NCI-H146 (cell line): Measurements from ENCODE around the gene ZNF775.

Experiments used
- DNase-seq: peaks from one replicate; lab custom pipeline; 2025; lab: John Stamatoyannopoulos, UW

Gene ZNF775

DNA sequence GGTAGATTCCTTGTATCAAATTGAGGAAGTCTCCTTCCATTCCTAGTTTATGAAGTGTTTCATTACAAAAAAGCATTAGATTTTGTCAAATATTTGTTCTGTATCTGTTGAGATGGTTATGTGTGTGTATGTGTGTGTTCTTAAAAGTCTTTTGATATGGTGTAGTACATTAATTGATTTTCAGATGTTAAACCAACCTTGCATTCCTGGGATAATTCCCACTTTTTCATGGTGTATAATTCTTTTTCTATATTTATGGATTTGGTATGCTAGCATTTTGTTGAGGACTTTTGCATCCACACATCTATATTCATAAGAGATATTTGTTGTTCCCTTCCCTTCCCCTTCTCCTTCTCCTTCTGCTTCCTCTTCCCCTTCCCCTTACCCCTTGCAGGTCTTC, 62.4 kb downstream of the ZNF775 start:
- DNase-seq = no peak

DNA sequence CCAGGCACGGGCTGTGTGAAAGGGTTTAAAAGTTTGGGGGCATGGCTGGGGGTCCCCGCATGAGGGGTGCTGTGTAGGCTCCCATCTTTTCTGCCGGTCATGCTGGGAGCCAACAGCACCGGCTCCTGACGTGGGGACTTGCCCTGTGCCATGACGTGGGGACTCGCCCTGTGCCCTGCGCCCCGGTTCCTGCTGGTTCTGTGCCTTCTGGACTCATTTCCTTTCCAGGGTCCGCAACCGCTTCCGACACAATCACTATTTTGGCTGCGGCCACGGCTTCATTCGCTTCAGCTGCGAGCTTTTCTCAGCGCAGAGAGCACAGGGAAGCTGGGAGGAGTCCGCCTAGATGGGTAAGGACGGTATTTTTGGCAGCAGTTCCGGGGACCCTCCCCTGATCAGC, 63.7 kb downstream of the ZNF775 start:
- DNase-seq = no peak

DNA sequence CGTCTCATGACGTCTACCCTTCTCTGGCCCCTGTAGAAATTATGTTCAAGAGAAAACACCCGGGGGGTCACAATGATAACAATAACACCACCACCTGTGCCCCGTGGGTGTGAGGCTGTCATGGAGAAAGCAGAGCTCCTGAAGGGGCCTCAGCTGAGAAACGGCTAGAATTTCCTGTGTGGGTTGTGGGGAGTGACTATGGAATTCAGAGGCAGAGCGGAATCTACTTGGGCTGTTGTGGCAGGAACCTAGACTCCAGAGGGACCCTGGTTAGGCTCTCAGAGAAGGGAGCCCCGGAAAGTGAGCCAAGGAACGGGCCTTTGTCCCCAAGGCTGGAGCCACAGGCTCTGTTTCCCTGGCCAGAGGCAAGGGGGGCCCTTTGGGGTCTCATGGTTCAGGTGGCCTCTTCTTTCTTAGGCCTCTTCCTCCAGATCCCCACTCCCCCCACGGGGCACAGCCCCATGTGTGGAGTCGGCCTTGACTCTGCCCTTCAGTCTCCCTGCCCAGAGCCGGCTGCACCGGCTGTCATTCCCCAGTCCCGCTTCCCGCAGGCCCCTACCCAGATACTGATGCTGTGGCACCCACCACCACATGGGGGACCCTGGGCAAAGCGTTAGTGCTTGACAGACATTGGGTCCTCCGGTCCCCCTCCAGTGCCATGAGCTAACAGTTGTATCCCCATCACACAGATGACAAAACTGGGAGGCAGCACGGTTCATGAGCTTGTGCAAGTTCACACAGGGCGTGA, 64.8 kb downstream of the ZNF775 start:
- DNase-seq = no peak

DNA sequence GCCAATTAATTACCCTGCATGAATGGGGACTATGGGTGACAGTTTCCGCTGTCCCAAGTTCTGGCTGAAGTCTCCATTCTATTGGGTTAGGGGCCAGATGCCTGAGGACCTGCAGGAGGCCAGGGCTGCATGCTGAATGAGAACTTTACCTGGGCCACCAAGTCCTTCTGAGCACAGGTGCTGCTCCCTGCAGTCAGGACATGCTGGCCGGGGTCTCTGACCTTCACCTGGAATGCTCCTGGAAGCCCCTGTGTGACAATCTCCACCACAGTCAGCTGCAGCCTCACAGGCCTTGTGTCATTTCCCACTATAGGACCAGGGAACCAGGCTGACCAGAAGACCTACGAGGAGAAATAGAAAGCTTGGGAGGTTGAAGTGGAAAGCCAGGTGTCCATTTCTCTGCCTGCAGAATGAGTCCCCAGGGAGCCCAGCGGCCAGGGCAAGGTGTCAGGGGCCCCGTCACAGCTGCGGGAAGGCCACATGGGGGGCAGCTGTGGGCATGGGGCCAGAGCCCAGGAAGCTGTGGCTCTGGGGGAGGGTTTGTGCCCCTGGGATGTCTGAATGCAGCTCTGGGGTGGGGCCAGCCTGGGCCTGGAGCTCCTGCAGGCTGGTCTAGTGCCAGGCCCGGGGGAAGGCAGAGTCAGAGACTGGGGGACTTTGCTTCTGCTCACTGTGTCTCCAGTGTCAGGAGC, 65.7 kb downstream of the ZNF775 start:
- DNase-seq = peak; percentile 54

DNA sequence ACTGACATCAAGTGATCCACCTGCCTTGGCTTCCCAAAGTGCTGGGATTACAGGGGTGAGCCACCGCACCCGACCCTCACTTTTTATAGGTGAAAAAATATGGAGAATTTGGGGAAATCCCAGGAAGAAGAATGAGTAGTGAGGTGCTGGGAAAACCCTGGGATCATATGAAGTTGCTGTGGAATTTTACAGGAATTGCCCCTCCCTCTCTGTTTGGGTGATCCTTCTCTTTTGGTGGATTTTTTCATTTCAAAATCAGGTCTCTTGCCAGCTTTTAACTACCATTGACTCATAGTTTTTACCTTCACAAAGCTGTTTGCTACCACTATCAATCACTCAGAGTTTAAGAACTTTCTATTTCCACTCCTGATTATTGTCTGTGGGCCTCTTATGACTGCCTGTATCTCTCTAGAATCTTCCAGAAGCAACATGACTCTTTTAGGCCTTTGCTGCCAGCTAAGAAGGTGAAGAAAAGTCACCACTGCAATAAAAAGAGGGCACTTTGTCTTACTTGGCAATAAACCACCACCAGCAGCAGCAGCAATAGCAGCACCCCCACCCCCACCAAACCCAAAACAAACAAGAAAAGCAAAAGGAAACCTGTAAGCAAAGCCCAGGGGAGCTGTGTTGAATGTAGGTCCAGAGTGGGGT, 67.3 kb downstream of the ZNF775 start:
- no peak for DNase-seq
